C4-2B (cell line): ENCODE data around the gene TBL2.
"Not testable (repeated sequence)": the region's sequence is repeated elsewhere in the genome, so short reads cannot be mapped to it uniquely, and the experiment has no call there.

Source experiments
- H3K27ac ChIP-seq: fragments of 450-650 bp; 2 replicates; pipeline ENCODE4 v1.5.1; 2017
- ZFX ChIP-seq: fragments of 450-650 bp; IDR thresholded peaks from 2 replicates; pipeline ENCODE4 v1.6.1; 2017
- TF ChIP-seq, protein P1 (sequence below): fragments of 450-650 bp; conservative IDR thresholded peaks from 2 replicates; pipeline ENCODE4 v1.5.1; 2017; ENCODE audit warnings: mild to moderate bottlenecking

TBL2 gene

DNA sequence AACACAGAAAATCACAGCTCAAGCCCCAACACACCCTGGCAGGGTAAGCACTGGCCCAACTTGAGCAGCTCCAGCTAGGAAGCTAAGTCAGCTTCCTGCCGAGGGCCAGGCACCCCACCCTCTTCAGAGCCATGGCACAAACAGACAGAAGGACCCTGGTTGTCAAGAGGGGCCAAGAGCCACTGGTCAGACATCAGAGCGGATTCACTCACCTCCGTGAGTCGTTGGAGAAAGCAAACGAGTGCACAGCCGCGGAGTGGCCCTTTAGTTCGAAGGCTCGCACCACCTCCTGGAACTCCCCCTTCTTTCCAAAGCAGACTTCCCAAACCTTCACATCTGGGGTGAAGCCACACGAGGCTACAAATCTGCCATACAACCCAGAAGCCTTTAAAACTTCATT, 7.4 kb downstream of the TBL2 start:
- TF ChIP-seq, protein P1, sequence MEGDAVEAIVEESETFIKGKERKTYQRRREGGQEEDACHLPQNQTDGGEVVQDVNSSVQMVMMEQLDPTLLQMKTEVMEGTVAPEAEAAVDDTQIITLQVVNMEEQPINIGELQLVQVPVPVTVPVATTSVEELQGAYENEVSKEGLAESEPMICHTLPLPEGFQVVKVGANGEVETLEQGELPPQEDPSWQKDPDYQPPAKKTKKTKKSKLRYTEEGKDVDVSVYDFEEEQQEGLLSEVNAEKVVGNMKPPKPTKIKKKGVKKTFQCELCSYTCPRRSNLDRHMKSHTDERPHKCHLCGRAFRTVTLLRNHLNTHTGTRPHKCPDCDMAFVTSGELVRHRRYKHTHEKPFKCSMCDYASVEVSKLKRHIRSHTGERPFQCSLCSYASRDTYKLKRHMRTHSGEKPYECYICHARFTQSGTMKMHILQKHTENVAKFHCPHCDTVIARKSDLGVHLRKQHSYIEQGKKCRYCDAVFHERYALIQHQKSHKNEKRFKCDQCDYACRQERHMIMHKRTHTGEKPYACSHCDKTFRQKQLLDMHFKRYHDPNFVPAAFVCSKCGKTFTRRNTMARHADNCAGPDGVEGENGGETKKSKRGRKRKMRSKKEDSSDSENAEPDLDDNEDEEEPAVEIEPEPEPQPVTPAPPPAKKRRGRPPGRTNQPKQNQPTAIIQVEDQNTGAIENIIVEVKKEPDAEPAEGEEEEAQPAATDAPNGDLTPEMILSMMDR, result no peak
- TF ChIP-seq ZFX, result no peak
- no peak overlapping the region for H3K27ac ChIP-seq

DNA sequence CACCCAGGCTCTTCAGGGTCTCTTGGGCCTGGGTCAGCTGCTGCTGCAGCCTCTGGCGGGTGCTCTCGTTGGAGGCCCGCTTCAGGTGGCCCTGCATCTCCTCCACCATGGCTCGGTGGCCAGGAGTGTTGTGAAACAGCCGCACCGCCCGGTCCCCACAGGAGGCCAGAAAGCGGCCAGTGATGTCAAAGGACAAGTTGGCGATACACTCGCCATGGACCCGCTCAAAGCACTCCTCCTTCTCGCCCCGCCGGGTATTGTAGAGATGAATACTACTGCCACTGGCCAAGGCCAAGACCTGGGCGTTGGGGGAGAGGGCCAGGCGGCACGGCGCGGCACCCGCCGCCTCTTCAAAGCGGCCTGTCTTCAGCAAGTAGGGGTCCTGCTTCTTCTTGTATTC, 7.9 kb downstream of the TBL2 start:
- TF ChIP-seq, protein P1, result no peak
- no peak for TF ChIP-seq ZFX
- H3K27ac ChIP-seq, result no peak overlapping the region

DNA sequence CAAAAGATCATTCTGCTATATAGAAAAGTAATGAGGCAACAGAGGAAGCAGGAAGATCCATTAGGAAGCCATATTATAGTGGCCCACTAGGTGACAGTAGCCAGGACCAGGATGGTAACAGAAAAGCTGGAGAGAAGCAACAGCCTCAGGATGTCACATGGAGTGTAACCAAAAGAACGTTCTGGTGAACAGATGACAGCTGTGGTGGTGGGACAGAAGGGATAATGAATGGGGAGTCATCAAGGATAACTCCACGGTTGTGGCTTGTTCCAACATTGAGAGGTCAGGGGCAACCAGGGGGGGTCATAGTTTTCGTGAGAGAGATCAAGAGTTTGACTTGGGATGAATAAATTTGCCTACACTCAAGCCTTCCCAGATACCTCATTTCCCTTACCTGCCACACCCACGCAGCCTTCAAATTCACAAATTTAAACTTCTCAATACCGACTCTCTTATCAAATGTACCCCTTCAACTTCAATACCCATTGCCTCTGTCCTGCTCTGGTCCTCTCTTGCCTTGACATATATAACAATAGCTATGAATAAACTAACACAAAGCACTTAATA, 9.3 kb downstream of the TBL2 start:
- TF ChIP-seq ZFX, result no peak
- TF ChIP-seq, protein P1, result no peak

DNA sequence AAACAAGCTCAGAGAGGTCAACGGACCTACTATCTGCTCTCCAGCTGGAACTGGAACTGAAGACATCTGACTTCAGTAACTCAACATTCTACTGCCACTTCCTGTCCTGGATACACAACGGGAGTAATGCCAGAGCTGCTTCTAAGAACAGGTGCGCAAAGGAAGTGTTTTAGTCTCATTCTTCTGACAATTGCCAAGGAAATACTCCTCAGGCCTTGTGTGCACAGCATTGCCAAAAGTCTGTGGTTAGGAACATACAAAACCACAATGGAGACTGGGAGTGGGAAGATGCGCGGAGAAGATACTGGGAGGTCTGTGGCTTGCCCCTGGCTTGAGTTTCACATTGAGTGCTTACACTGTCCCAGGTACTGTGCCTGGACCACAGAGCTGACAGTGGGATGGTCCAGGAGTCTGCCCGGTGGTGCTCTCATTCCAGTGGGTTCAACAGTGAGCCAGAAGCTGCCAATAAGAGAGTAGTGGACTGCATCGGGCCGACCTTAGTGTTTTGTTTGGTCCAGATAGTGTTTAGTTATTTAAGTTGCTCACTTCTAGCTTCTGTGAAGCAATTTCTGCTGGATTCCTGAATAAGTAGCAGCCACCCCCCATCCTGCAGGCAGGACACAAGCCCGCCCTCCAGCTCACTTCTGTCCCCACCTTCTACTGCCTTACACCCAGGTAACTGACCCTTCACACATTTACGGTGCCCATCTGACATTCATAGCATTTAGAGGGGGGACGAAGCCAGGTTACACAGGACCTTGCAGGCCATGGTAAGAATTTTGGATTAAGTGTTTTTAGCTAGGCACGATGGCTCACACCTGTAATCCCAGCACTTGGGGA, 10.3 kb downstream of the TBL2 start:
- H3K27ac ChIP-seq, result peak overlapping the region; percentile 14
- TF ChIP-seq, protein P1, result no peak
- TF ChIP-seq ZFX, result no peak

More for the DNA sequence above, 9.3 kb downstream of the TBL2 start:
- no peak overlapping the region for H3K27ac ChIP-seq

DNA sequence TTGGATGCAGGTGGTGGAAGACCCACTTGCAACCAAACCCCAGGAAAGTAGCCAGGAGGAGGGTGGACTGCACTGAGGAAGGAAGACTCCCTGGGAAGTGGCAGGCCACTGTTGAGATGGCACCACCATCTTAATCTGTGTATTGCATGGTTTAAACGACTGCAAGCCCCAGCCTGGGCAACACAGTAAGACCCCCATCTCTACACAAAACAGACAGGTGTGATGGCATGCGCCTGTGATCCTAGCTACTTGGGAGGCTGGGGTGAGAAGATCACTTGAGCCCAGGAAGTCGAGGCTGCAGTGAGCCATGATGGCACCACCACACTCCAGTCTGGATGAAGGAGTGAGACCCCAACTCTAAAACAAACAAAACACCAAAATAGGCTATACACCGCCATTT, 11.2 kb downstream of the TBL2 start:
- H3K27ac ChIP-seq, result no peak overlapping the region
- TF ChIP-seq, protein P1, result no peak
- no peak for TF ChIP-seq ZFX

DNA sequence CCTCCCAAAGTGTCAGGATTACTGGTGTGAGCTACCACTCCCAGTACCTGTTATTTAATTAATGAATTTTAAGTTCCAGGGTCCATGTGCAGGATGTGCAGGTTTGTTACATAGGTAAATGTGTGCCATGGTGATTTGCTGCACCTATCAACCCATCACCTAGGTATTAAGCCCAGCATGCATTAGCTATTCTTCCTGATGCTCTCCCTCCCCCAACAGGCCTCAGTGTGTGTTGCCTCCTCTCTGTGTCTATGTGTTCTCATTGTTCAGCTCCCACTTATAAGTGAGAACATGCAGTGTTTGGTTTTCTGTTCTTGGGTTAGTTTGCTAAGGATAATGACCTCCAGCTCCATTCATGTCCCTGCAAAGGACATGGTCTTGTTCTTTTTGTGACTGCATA, 11.9 kb downstream of the TBL2 start:
- H3K27ac ChIP-seq, result not testable (repeated sequence)

DNA sequence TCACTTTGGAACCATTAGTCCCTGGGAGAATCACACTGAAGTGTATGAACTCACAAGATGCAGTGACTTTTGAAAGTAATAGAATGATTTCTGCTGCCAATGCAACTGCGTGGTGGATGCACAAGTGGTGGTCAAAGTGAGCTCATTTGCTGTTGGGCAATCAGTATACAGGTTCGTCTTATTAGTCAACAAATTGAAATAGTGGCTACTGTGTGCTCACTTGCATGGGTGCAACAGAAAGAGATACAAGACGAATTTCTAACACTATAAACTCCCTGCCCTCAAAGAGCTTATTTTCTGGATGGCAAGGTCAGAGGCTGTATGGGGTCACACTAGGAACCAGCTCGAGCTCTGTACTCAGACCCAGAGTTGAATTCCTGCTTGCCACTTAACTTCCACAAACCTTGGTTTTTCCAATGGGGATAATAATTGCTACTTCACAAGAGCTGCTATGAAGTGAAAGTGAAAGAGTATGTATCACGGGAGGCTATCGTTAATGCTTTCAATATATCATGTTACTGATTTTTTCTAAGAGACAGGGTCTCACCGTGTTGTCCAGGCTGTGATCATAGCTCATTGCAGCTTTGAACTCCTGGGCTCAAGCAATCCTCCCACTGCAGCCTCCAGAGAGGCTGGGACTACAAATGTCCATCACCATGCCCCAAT, 12.6 kb downstream of the TBL2 start:
- no peak for TF ChIP-seq ZFX
- TF ChIP-seq, protein P1, result no peak
- no peak overlapping the region for H3K27ac ChIP-seq
